Upper lobe of right lung (tissue), 1 donor: Measurements from ENCODE around the gene AMZ1. TPM values are rescaled to one million over a fixed set of nuclear protein-coding genes. Genes with fewer than 3 reads are reported as not detected.
"Not testable (repeated sequence)": the region's sequence is repeated elsewhere in the genome, so short reads cannot be mapped to it uniquely, and the experiment has no call there.

Experiments
- ATAC-seq: fragments of 200-7000 bp; cut with Tn5 transposase; one replicate; pipeline ENCODE4 v1.9.1; 2020; ENCODE audit warnings: mild to moderate bottlenecking, moderate library complexity
- DNase-seq: peaks from one replicate; pipeline ENCODE4 v3.0.0-alpha.2; 2020
- H3K27ac ChIP-seq: fragments of 200-600 bp; one replicate; pipeline ENCODE4 v1.8.0; 2022
- H3K27me3 ChIP-seq: fragments of 200-600 bp; one replicate; pipeline ENCODE4 v1.8.0; 2022; ENCODE audit warnings: mild to moderate bottlenecking
- H3K36me3 ChIP-seq: fragments of 200-600 bp; one replicate; pipeline ENCODE4 v1.8.0; 2022
- H3K4me1 ChIP-seq: fragments of 200-600 bp; one replicate; pipeline ENCODE4 v1.8.0; 2022
- H3K4me3 ChIP-seq: fragments of 200-600 bp; one replicate; pipeline ENCODE4 v1.8.0; 2022; ENCODE audit warnings: mild to moderate bottlenecking
- H3K9me3 ChIP-seq: fragments of 200-600 bp; one replicate; pipeline ENCODE4 v1.8.0; 2022
- CTCF ChIP-seq: fragments of 200-600 bp; IDR thresholded peaks from one replicate; pipeline ENCODE4 v1.8.0; 2022; ENCODE audit warnings: antibody characterized with exemption
- intact Hi-C: fragments of 100-400 bp; cut with DNase I; formaldehyde crosslinking; loops from one replicate; pipeline ENCODE4 v1.11.0; 2022
- total RNA-seq: library from RNA; stranded (reverse); fragmentation: NEBNext Ultra II Directional; extraction: Animal tissue kit (Norgen Biotek cat#: 25700); gene quantifications from one replicate; pipeline ENCODE4 v1.2.1, GENCODE V29; 2021
- donor health status: DM: no; HTN: yes; CAD: no; lungs with severe emphysema.

Gene AMZ1
- total RNA-seq, 1 donor from 2014 or later = 0.29 TPM

GRCh38 chr7:2670171-2670570 lies 17.8 kb upstream of the AMZ1 start:
- Histone ChIP-seq H3K27ac (no peak overlapping the region), H3K9me3 (no peaks in the 10 kb centered on the region), H3K4me3 (no peak overlapping the region), H3K27me3 (no peaks in the 10 kb centered on the region), H3K4me1 (peaks cover 5% of the 10 kb centered on the region), H3K36me3 (no peaks in the 10 kb centered on the region)
- DNase-seq = no peak
- no peak for TF ChIP-seq CTCF
- no peak for ATAC-seq
- intact Hi-C loops = no loop called here

- H3K27me3 ChIP-seq = no peaks in the 10 kb centered on the region
- H3K9me3 ChIP-seq = no peaks in the 10 kb centered on the region
- no peaks in the 10 kb centered on the region for H3K36me3 ChIP-seq
- DNase-seq (peak; percentile 89), ATAC-seq (peak; percentile 92)
- no peak overlapping the region for H3K4me3 ChIP-seq
- TF ChIP-seq CTCF = peak; percentile 88
- no peak overlapping the region for H3K27ac ChIP-seq
- peaks cover 5% of the 10 kb centered on the region for H3K4me1 ChIP-seq
- intact Hi-C loops = no loop called here
These were observed 17.1 kb upstream of the AMZ1 start for GRCh38 chr7:2670720-2671391.

- H3K27me3 ChIP-seq, H3K36me3 ChIP-seq, ATAC-seq, intact Hi-C loops, H3K9me3 ChIP-seq, H3K27ac ChIP-seq, H3K4me3 ChIP-seq, H3K4me1 ChIP-seq, DNase-seq: not testable (repeated sequence)
These were observed 14.8 kb upstream of the AMZ1 start for GRCh38 chr7:2673214-2673613.

- intact Hi-C loops = no loop called here
- Histone ChIP-seq H3K4me1 (peaks cover 5% of the 10 kb centered on the region), H3K27me3 (no peaks in the 10 kb centered on the region), H3K4me3 (no peak overlapping the region), H3K9me3 (no peaks in the 10 kb centered on the region), H3K36me3 (no peaks in the 10 kb centered on the region), H3K27ac (no peak overlapping the region)
- ATAC-seq (no peak), DNase-seq (no peak)
- TF ChIP-seq CTCF = no peak
These were observed 14.1 kb upstream of the AMZ1 start for GRCh38 chr7:2673934-2674333.

- Histone ChIP-seq H3K36me3 (no peaks in the 10 kb centered on the region), H3K9me3 (no peaks in the 10 kb centered on the region), H3K27ac (no peak overlapping the region), H3K4me1 (peaks cover 5% of the 10 kb centered on the region), H3K27me3 (peaks cover 2% of the 10 kb centered on the region), H3K4me3 (no peak overlapping the region)
- intact Hi-C loops = no loop called here
- ATAC-seq (no peak), DNase-seq (no peak)
- TF ChIP-seq CTCF = no peak
These were observed 12.7 kb upstream of the AMZ1 start for GRCh38 chr7:2675256-2675764.

GRCh38 chr7:2676576-2676975 lies 11.4 kb upstream of the AMZ1 start:
- H3K27me3 ChIP-seq, ATAC-seq, H3K4me1 ChIP-seq, H3K4me3 ChIP-seq, DNase-seq, intact Hi-C loops, H3K9me3 ChIP-seq, H3K36me3 ChIP-seq, H3K27ac ChIP-seq: not testable (repeated sequence)

GRCh38 chr7:2678454-2678853 lies 9.5 kb upstream of the AMZ1 start:
- ATAC-seq, H3K4me3 ChIP-seq, H3K36me3 ChIP-seq, intact Hi-C loops, H3K9me3 ChIP-seq, H3K27ac ChIP-seq, H3K27me3 ChIP-seq, DNase-seq, H3K4me1 ChIP-seq: not testable (repeated sequence)

- H3K4me3 ChIP-seq, intact Hi-C loops, H3K27ac ChIP-seq, DNase-seq, H3K9me3 ChIP-seq, H3K4me1 ChIP-seq, H3K27me3 ChIP-seq, H3K36me3 ChIP-seq: not testable (repeated sequence)
- peak; percentile 2 for ATAC-seq
These were observed 8.6 kb upstream of the AMZ1 start for GRCh38 chr7:2679135-2680127.
